Activated CD4-positive, alpha-beta T cell treated with anti-CD3 and anti-CD28 coated beads, Interleukin-2, Interleukin-4, amounts not matched to agents 100 ng/mL and 50 ng/mL, durations not matched to agents 16 hours and 8 hours (primary cell): ENCODE results near the gene PLA2G3.
"Not testable (repeated sequence)": the region's sequence is repeated elsewhere in the genome, so short reads cannot be mapped to it uniquely, and the experiment has no call there.

Experiments
- DNase-seq: peaks from one replicate; pipeline ENCODE4 v3.0.0-alpha.2; 2020; ENCODE audit warnings: low spot score

The PLA2G3 gene

GRCh38 chr22:31122532-31123291 lies 17.6 kb downstream of the PLA2G3 start, which contains the start of gene INPP5J:
Gene INPP5J, plus strand, starts transcription at chr22:31122966. Its CDS starts 49 bp downstream, at chr22:31123015.
- DNase-seq: no peak

DNA sequence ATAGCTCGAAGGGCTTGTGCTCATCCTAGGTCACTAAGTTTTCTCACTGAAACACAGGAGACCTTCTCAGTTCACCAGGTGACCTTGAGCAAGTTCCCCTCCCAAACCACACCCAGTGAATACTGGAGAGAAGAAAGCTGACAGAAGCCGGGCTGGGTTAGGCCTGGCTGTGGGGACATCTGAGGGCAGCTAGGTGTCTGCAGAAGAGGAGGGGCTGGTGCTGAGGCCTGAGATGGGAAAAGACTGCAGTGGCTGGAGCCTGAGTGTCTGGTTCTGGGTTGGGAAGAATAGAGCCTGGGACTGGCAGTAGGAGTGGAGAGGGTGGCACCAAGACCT lies 18.1 kb downstream of the PLA2G3 start:
- DNase-seq: no peak

DNA sequence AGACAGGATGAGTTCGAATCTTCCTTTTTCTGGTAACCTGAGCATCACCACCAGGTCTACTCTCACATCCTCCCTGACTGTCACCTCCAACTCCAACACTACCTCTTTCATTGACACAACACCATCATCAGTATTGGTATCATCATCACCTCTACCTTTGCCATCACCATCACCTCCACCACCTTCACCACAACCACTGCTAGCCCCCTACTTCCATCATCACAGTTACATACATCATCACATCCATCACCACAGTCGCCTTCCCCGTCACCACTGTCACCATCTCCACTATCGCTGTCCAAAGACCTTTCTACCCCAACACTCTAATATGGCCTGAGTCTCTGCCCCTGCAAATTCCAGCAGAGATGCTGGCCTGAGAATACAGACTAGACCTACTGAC lies 18.9 kb downstream of the PLA2G3 start:
- no peak for DNase-seq

GRCh38 chr22:31120642-31121041 lies 19.7 kb downstream of the PLA2G3 start:
- no peak for DNase-seq

GRCh38 chr22:31120230-31120629 lies 20.1 kb downstream of the PLA2G3 start:
- no peak for DNase-seq

GRCh38 chr22:31119026-31119717 lies 21.1 kb downstream of the PLA2G3 start:
- no peak for DNase-seq

- DNase-seq: no peak
Measured at GRCh38 chr22:31118046-31118820, 22.1 kb downstream of the PLA2G3 start.

- DNase-seq: not testable (repeated sequence)
Measured at GRCh38 chr22:31112547-31113091, 27.7 kb downstream of the PLA2G3 start.

GRCh38 chr22:31107894-31108218 lies 32.5 kb downstream of the PLA2G3 start:
- no peak for DNase-seq

DNA sequence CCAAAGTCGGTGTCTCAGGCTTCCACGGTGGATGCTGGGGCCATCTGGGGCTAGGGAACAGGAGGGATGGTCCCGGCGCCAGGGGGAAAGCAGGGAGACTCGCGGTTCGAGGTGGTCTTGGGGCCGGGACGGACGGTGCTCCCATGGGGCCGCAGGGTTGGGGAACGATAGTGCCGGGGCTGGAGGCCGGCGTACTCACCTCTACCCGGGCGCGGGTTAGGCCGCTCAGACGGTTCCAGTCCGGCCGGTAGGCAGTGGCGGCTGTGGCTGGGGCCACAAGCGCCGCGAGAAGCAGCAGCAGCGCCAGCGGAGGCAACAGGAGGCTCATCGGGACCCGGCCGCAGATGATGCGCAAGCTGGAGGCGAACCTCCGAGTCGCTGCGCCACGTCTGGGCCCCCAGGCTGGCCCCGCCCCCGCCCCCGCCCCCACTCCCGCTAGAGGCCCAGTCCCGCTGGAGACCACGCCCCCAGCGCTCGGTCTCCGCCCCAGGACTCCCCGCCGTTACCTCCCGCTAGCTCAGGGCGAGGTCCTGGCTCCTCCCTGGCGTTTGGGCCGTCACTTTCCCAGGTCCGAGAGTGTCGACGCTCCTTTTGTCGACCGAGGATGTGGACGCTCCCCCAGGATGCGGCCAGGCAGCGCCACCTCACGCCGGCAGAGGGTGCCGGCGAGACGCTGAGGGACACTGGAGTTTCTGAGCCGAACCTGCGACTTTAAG lies 33.0 kb downstream of the PLA2G3 start, which contains the start of gene SELENOM:
TSS of gene SELENOM (minus strand) at position 391 of the 716 bp plus-strand sequence. CDS start at position 328, 63 bp downstream.
- DNase-seq: peak; percentile 87

DNA sequence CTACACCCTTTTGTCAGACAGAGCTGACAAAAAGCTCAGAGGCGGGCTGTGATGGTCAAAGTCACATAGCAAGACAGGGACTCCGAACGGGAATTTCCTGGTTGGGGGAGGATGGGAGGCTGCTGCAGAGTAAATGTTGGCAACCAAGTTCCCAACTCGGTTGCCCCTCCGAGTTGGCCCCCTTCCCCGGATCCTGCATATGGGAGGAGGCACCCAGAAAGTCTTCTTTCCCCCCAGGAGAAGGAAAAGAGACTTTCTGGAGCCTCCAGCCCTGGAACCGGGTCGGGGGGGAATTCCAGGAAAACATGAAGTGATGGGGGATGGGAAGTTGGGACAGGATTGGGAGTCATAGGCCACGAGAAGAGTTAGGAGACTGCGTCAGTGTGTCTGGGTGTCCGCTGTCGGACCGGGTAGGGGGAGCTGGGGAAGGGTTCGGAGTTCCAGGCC lies 33.6 kb downstream of the PLA2G3 start:
- DNase-seq: no peak

DNA sequence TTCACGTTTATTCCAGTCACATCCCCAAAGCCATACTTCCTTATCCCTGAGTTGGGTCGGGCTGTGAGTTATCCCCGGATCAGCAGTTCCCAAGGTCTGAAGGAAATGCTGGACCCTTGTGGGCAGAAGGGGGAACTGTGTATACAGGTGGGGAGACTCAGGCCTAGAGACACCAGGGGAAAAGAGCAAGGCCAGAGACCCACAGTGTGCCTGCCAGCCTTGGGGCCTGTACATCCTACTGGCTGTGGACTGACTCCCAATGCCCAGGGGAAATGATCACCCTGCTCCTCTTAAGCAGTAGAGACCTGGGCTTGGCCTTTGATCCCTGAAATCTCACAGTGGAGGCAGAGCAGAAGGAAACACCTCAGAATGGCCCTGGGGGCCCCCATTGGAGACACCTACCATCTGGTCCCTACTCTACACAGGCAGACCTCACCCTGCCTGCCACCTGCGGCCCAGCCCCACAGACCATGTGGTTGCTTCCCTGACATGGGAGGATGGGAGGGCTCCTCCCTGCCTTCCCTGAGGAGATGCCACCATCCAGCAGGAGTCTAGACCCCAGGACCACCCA lies 34.2 kb downstream of the PLA2G3 start:
- no peak for DNase-seq

DNA sequence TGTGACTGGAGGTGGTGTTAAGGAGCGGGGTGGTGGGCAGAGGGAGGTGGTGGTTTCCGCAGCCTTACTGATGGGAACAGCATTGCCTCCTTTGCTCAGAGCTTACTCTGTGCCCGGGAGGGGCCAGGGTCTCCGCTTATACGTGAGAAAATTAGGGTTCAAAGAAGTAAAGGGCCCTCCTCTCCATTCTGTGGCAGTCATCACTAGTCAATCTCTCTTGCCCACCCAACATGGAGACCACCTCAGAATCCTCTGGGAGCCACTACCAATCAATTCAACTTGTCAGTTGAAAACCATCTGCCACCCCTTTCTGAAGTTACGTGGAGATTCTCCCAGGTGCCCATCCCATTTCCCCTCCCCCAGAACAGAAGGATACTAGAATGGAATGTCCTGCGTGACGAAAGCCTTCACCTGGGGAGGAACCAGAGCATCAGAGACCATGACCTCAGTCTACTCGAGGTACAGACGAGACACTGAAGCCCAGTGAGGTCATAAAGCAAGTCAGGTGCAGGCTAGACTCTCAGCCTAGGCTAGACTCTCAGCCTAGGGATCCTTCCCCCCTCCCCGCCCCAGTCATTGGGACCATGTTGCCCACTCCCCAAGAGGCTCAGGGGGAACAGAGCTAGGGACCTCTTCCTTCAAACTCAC lies 34.9 kb downstream of the PLA2G3 start:
- no peak for DNase-seq

DNA sequence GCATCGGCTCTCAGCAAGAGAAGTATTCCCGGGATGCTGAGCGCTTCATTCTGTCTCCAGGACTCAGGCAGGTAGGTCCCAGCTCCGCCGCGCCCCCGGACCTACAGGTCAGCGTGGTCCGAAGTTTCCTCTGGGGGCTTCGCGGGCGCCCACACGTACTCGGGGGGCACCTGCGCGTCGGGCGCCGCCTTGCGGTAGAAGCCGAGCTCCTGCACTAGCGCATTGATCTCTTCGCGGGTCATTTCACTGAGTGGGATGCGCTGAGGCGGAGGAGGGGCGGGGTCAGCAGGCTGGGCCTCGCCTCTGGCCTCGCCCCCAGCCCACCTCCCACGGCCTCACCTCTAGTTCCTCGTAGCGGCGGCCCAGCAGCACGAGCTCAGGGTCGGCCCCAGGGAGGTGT lies 35.4 kb downstream of the PLA2G3 start:
- DNase-seq: no peak

DNA sequence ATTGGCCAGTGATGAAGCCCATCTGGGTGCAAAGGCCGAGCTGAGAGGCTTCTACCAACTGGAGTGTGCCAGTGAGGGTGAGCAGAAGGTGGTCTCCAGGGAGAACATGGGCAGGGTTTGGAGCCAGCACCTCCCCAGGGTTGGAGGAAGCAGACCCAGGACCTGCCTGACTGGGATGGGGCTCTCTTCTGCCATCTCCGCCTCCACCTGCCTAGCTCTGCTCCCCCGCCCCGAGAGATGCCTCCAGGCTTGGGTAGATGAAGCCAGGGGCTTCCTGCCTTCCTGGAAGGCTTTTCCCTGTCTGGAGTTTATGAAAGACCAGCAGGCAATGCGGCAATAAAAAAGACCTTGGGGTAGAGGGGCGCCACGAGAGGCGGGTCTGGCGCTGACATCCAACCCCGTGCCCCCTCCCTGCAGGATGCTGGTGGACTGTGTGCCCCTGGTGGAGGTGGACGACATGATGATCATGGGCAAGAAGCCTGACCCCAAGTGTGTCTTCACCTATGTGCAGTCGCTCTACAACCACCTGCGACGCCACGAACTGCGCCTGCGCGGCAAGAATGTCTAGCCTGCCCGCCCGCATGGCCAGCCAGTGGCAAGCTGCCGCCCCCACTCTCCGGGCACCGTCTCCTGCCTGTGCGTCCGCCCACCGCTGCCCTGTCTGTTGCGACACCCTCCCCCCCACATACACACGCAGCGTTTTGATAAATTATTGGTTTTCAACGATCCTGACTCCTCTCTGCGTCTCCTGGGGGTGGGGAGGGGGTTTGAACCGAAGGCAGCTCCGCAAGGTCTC lies 36.2 kb downstream of the PLA2G3 start:
- DNase-seq: no peak

GRCh38 chr22:31103111-31103510 lies 37.2 kb downstream of the PLA2G3 start:
- no peak for DNase-seq

DNA sequence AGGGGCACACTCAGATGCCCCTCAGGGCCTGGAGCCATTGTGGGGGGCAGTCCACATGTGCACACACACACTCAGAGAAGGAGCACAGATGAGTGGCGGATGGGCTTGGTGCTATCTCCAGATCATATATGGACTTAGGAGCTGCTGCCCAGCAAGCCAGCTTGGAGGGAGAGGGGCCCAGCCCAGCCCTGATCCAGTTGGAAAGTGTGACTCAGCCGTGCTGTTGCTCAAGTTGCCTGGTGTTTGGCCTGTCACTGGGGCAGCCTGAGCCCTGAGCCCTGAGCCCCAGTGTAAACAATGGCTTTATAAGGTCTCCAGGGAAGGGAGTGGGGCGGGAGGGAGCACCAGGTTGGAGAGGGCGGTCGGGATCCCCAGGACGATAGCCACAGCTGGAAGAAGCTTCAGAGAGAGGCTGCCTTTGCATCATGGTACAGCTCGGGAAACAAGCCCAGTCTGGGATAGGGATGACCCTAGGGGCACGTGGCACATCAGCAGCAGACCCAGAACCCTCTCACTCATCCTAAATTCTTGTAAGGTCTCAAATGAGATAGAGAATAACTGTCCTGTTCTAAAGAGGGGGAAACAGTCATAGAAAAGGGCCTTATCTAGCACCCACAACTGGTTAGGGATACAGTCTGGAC lies 37.7 kb downstream of the PLA2G3 start:
- no peak for DNase-seq

DNA sequence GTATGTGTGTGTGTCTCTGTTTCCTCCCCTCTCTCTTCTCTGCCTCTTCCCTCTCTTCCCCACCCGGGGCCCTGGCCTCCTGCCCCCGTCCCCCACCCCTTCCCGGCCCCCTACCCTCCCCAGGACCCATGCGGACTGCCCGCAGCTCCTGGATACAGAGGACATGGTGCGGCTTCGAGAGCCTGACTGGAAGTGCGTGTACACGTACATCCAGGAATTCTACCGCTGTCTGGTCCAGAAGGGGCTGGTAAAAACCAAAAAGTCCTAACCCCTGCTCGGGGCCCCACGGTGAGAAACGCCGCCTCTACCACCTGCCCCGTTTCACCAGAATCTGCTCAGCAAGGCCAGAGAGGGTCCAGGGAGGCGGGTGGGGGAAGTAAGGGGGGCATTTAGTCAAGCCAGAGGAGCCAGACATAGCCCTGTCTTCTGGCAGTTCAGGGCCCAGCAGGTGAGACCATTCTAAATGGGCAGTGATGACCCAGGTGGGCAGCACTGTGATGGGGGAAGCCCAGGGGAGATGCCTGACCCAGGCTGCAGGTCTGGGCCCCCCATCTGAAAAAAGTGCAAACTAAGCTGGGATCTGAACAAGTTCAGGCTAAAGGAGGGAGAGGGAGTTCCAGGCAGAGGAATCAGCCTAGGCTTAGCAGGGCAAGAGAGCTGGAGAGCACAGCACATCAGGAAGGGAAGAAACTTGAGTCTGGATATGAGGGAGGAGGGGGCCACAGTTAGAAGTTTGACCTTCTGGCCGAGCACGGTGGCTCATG lies 39.4 kb downstream of the PLA2G3 start:
- no peak for DNase-seq
